ENCODE results near the gene TNFRSF4.

DNA sequence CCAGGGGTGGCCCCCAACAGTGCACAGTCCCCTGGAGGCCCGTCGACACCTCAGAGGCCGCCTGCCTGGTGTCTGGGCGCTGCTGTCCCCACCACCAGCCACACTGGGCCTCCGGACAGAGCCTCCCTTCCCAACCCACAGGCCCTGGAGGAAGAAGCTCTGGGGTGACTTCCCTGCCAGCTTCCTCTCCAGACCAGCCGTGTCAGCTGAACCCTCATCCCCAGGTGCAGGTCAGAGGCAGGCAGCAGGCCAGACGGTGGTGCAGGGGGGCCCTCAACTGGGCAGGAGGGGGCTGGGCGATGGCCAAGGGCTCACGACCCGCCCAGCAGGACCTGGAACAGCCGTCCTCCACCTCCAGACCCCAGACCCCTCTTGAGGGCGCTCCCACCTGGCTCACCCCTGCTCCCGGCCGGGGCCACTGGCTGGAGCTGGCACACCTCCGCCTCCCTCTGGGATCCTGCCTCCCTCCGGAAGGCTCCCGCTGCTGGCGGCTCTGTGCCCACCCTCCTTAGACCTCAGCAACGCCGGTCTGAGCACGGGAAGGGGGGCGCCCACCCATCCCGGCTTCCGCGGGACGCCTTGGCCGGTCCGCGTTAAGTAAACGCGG, 8.1 kb downstream of the TNFRSF4 start:
- TF ChIP-seq ZNF605 (CRISPR knock-in tag; IDR thresholded peaks at IDR 0.05) = no peak
- TF ChIP-seq, protein P1, sequence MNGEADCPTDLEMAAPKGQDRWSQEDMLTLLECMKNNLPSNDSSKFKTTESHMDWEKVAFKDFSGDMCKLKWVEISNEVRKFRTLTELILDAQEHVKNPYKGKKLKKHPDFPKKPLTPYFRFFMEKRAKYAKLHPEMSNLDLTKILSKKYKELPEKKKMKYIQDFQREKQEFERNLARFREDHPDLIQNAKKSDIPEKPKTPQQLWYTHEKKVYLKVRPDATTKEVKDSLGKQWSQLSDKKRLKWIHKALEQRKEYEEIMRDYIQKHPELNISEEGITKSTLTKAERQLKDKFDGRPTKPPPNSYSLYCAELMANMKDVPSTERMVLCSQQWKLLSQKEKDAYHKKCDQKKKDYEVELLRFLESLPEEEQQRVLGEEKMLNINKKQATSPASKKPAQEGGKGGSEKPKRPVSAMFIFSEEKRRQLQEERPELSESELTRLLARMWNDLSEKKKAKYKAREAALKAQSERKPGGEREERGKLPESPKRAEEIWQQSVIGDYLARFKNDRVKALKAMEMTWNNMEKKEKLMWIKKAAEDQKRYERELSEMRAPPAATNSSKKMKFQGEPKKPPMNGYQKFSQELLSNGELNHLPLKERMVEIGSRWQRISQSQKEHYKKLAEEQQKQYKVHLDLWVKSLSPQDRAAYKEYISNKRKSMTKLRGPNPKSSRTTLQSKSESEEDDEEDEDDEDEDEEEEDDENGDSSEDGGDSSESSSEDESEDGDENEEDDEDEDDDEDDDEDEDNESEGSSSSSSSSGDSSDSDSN (CRISPR knock-in tag; IDR thresholded peaks at IDR 0.05) = no peak
